ENCODE results near the gene TCF7L1.

TCF7L1 gene

DNA sequence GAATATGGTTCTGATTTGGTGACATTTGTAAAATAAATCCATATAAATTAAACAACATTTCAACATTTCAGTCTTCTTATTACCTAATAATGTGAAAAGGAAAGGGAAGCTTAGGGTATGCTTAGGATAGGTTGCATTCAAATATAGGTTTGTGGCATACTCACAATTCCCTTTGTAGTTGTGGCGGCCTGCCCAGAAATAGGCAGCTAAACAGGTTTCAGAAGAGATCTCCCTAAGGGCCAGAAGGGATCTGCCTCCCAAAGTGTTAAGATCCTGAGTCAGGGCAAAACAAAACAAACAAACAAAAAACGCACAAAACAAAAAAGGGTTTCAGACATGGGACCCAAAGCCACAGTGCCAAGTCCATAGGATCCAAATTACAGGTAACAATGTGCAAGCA is 41.4 kb upstream of the TCF7L1 start:
- Histone ChIP-seq H3K36me3 (no peaks in the 10 kb centered on the region), H3K4me3 (no peak overlapping the region), H3K27me3 (peaks cover 0 to 24% of the 10 kb centered on the region in 2 donors), H3K4me1 (no peaks in the 10 kb centered on the region), H3K27ac (no peak overlapping the region), H3K9me3 (no peaks in the 10 kb centered on the region)
- intact Hi-C loops (cut with DNase I; ENCODE audit: low total_unique reads), result no loop called here
- no peak for DNase-seq
- TF ChIP-seq, protein P1, sequence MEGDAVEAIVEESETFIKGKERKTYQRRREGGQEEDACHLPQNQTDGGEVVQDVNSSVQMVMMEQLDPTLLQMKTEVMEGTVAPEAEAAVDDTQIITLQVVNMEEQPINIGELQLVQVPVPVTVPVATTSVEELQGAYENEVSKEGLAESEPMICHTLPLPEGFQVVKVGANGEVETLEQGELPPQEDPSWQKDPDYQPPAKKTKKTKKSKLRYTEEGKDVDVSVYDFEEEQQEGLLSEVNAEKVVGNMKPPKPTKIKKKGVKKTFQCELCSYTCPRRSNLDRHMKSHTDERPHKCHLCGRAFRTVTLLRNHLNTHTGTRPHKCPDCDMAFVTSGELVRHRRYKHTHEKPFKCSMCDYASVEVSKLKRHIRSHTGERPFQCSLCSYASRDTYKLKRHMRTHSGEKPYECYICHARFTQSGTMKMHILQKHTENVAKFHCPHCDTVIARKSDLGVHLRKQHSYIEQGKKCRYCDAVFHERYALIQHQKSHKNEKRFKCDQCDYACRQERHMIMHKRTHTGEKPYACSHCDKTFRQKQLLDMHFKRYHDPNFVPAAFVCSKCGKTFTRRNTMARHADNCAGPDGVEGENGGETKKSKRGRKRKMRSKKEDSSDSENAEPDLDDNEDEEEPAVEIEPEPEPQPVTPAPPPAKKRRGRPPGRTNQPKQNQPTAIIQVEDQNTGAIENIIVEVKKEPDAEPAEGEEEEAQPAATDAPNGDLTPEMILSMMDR (IDR thresholded peaks at IDR 0.05), result no peak

DNA sequence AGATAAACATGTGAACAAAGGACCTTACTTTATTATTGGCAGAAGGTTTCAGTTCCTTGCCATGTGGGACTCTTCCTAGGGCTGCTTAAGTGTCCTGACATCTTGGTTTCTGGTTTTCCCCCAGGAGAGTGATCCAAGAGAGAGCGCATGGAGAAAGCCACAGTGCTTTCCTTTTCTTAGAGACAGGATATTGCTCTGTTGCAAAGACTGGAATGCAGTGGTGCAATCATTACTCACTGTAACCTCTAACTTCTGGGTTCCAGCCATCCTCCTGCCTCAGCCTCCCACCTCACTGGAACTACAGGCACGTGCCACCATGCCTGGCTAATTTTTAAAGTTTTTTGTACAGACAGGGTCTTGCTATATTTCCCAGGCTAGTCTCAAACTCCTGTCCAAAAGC is 38.1 kb upstream of the TCF7L1 start:
- no peak overlapping the region for H3K4me3 ChIP-seq
- DNase-seq, result no peak
- TF ChIP-seq, protein P1 (IDR thresholded peaks at IDR 0.05), result no peak
- no peak overlapping the region for H3K27ac ChIP-seq
- no peaks in the 10 kb centered on the region for H3K9me3 ChIP-seq
- H3K27me3 ChIP-seq, result peaks cover 0 to 1% of the 10 kb centered on the region in 2 donors
- no peaks in the 10 kb centered on the region for H3K36me3 ChIP-seq
- intact Hi-C loops (cut with DNase I; ENCODE audit: low total_unique reads), result no loop called here
- no peaks in the 10 kb centered on the region for H3K4me1 ChIP-seq

DNA sequence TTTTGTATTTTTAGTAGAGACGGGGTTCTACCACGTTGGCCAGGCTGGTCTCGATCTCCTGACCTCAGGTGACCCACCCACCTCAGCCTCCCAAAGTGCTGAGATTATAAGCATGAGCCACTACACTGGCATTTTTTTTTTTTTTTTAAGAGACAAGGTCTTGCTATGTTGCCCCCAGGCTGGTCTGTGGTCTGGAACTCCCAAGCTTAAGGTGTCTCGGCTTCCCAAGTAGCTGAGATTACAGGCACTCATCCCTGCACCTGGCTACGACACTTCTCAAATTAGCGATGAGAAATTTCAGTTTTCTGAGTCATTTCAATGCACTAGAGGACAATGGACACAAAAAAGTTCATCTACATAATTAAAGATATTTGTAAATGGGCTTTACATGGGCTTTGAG is 36.6 kb upstream of the TCF7L1 start:
- Histone ChIP-seq H3K27ac (no peak overlapping the region), H3K4me3 (no peak overlapping the region), H3K27me3 (no peaks in the 10 kb centered on the region), H3K9me3 (no peaks in the 10 kb centered on the region), H3K36me3 (no peaks in the 10 kb centered on the region), H3K4me1 (no peaks in the 10 kb centered on the region)
- TF ChIP-seq, protein P1 (IDR thresholded peaks at IDR 0.05), result no peak
- intact Hi-C loops (cut with DNase I; ENCODE audit: low total_unique reads), result no loop called here
- DNase-seq, result no peak

DNA sequence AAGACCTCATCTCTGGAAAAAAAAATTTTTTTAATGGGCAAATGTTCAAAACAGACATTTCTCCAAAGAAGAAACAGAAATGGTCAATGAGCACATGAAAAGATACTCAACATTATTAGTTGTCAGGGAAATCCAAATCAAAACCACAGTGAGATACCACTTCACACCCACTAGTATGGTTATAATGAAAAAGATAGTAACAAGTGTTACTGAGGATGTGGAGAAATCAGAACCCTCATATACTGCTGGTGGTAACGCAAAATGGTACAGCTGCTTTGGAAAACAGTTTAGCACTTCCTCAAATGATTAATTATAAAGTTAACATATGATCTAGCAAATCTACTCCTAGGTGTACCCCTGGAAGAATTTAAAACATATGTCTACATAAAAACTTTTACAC is 29.0 kb upstream of the TCF7L1 start:
- Histone ChIP-seq H3K27me3 (no peaks in the 10 kb centered on the region), H3K27ac (no peak overlapping the region), H3K4me1 (no peaks in the 10 kb centered on the region), H3K4me3 (no peak overlapping the region), H3K9me3 (no peaks in the 10 kb centered on the region), H3K36me3 (no peaks in the 10 kb centered on the region)
- intact Hi-C loops (cut with DNase I; ENCODE audit: low total_unique reads), result no loop called here
- TF ChIP-seq, protein P1 (IDR thresholded peaks at IDR 0.05), result no peak
- no peak for DNase-seq

DNA sequence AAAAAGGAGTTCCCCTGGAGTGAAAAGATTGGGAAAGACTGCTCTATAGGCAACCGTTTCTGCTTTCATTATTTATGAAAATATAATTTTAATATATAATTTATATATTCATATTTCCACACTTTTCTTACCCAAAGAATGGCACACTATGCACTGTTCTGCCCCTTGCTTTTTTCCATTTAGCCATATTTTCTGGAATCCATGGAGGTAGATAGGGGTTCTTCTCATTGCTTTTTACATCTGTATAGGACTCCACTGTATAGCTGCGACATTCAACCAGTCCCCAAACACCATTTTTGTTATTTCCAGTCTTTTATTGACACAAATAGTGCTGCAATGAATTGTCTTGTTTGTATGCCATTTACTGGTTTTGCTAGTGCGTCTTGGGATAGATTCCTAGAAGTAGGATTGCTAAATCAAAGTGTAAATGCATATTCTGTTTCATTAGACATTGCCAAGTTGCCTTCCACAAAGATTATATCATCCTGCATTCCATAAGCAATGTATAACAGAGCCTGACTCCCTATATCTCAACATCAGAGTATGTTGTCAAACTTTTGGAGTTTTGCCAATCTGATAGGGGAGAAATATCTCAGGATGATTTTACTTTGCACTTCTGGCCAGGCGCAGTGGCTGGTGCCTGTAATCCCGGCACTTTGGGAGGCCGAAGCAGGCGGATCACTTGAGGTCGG is 26.6 kb upstream of the TCF7L1 start:
- Histone ChIP-seq H3K36me3 (no peaks in the 10 kb centered on the region), H3K4me3 (no peak overlapping the region), H3K9me3 (no peaks in the 10 kb centered on the region), H3K27me3 (peaks cover 0 to 5% of the 10 kb centered on the region in 2 donors), H3K27ac (no peak overlapping the region), H3K4me1 (no peaks in the 10 kb centered on the region)
- TF ChIP-seq, protein P1 (IDR thresholded peaks at IDR 0.05), result no peak
- no peak for DNase-seq
- intact Hi-C loops (cut with DNase I; ENCODE audit: low total_unique reads), result no loop called here

All from tibial artery (tissue), 4 donors.